GM12873 (cell line): ENCODE results near the gene LOXL3.

Experiments
- CTCF ChIP-seq: IDR thresholded peaks from 2 replicates; pipeline ENCODE4 v1.5.1; 2012; ENCODE audit warnings: low read depth, mild to moderate bottlenecking, moderate library complexity, low read length, control low read depth; ENCODE audit not compliant: insufficient read depth; ENCODE audit errors: missing control alignments

The LOXL3 gene

GRCh38 chr2:74571058-74571457 is 17.3 kb upstream of the LOXL3 start:
- TF ChIP-seq CTCF, result no peak

- no peak for TF ChIP-seq CTCF
Measured at GRCh38 chr2:74569686-74570085, 15.9 kb upstream of the LOXL3 start.

- no peak for TF ChIP-seq CTCF
Measured at GRCh38 chr2:74567881-74568280, 14.1 kb upstream of the LOXL3 start.

- TF ChIP-seq CTCF, result no peak
Measured at GRCh38 chr2:74566754-74567085, 13.0 kb upstream of the LOXL3 start.

GRCh38 chr2:74566076-74566753 is 12.5 kb upstream of the LOXL3 start:
- TF ChIP-seq CTCF, result no peak

GRCh38 chr2:74564222-74564621 is 10.5 kb upstream of the LOXL3 start:
- TF ChIP-seq CTCF, result no peak

GRCh38 chr2:74562126-74562775 is 8.5 kb upstream of the LOXL3 start:
- TF ChIP-seq CTCF, result no peak
